IPS-18c (cell line): ENCODE results near the gene SH3GL1.

Experiments used
- H3K4me3 ChIP-seq: 2 replicates; pipeline ENCODE4 v1.7.0; 2013; ENCODE audit warnings: low read depth, mild to moderate bottlenecking, low read length, moderate library complexity; ENCODE audit not compliant: insufficient read depth
- H3K9me3 ChIP-seq: one replicate; pipeline ENCODE4 v1.6.1; 2013; ENCODE audit warnings: mild to moderate bottlenecking, low read length, moderate library complexity; ENCODE audit not compliant: control insufficient read depth, insufficient read depth

Gene SH3GL1

GRCh38 chr19:4323692-4324091 is 76.7 kb downstream of the SH3GL1 start:
- Histone ChIP-seq H3K9me3 (peaks cover 8% of the 10 kb centered on the region), H3K4me3 (no peak overlapping the region)

GRCh38 chr19:4322942-4323665 is 77.2 kb downstream of the SH3GL1 start:
- H3K9me3 ChIP-seq: peaks cover 12% of the 10 kb centered on the region

GRCh38 chr19:4320419-4320818 is 79.9 kb downstream of the SH3GL1 start:
- Histone ChIP-seq H3K4me3 (no peak overlapping the region), H3K9me3 (peaks cover 12% of the 10 kb centered on the region)

More at GRCh38 chr19:4322942-4323665, 77.2 kb downstream of the SH3GL1 start:
- H3K4me3 ChIP-seq: no peak overlapping the region

- no peak overlapping the region for H3K4me3 ChIP-seq
- peaks cover 11% of the 10 kb centered on the region for H3K9me3 ChIP-seq
These were observed 81.2 kb downstream of the SH3GL1 start for GRCh38 chr19:4319067-4319718.

- Histone ChIP-seq H3K4me3 (no peak overlapping the region), H3K9me3 (peaks cover 11% of the 10 kb centered on the region)
These were observed 81.9 kb downstream of the SH3GL1 start for GRCh38 chr19:4318460-4318859.

- Histone ChIP-seq H3K9me3 (peaks cover 9% of the 10 kb centered on the region), H3K4me3 (no peak overlapping the region)
These were observed 83.4 kb downstream of the SH3GL1 start for GRCh38 chr19:4316956-4317355.

GRCh38 chr19:4313847-4314490 is 86.4 kb downstream of the SH3GL1 start:
- Histone ChIP-seq H3K9me3 (peaks cover 7% of the 10 kb centered on the region), H3K4me3 (no peak overlapping the region)
